ENCODE data around the gene PLCXD3.

Gene PLCXD3

DNA sequence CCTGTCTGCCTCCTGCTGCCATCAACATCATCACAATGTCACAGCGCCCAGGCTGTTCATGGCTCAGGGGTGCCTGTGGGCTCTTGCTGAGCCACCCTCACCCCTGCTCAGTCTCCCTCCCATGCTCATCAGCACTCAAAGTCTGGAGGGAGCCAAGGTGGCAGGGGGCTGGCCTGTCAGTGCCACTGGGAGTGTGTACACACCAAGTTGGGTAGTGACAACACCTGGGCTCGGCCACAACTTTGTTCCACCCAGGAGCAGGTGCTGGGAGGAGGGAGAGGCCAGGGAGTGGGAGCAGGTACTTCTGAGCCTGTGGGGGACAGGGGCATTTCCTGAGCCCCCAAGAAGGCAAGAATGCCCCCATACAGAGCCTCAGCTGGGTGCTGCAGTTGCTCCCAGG, 219.6 kb downstream of the PLCXD3 start:
- no peaks in the 10 kb centered on the region for H3K9me3 ChIP-seq (ENCODE audit: control insufficient read depth in 2 of 2, low read length in 2 of 2)
- no peak overlapping the region for H3K27ac ChIP-seq (ENCODE audit: low read length)
- H3K36me3 ChIP-seq (ENCODE audit: control insufficient read depth in 2 of 2, insufficient read depth in 2 of 2, low read length in 2 of 2): no peaks in the 10 kb centered on the region
- no peak overlapping the region for H3K4me3 ChIP-seq (ENCODE audit: low read length in 2 of 2)
- H3K27me3 ChIP-seq (ENCODE audit: control insufficient read depth in 1 of 2, insufficient read depth in 2 of 2, low read length in 2 of 2): no peaks in the 10 kb centered on the region
- H3K4me1 ChIP-seq (ENCODE audit: control insufficient read depth, insufficient read depth, low read length): no peaks in the 10 kb centered on the region
- no peak overlapping the region for H3K9ac ChIP-seq (ENCODE audit: low read length in 2 of 2)

- H3K27ac ChIP-seq (ENCODE audit: low read length): no peak overlapping the region
- H3K4me3 ChIP-seq (ENCODE audit: low read length in 2 of 2): no peak overlapping the region
- no peak overlapping the region for H3K9ac ChIP-seq (ENCODE audit: low read length in 2 of 2)
- no peaks in the 10 kb centered on the region for H3K9me3 ChIP-seq (ENCODE audit: control insufficient read depth in 2 of 2, low read length in 2 of 2)
- H3K36me3 ChIP-seq (ENCODE audit: control insufficient read depth in 2 of 2, insufficient read depth in 2 of 2, low read length in 2 of 2): no peaks in the 10 kb centered on the region
- H3K27me3 ChIP-seq (ENCODE audit: control insufficient read depth in 1 of 2, insufficient read depth in 2 of 2, low read length in 2 of 2): no peaks in the 10 kb centered on the region
- no peaks in the 10 kb centered on the region for H3K4me1 ChIP-seq (ENCODE audit: control insufficient read depth, insufficient read depth, low read length)
Observed at GRCh38 chr5:41289970-41290464, 220.4 kb downstream of the PLCXD3 start.

DNA sequence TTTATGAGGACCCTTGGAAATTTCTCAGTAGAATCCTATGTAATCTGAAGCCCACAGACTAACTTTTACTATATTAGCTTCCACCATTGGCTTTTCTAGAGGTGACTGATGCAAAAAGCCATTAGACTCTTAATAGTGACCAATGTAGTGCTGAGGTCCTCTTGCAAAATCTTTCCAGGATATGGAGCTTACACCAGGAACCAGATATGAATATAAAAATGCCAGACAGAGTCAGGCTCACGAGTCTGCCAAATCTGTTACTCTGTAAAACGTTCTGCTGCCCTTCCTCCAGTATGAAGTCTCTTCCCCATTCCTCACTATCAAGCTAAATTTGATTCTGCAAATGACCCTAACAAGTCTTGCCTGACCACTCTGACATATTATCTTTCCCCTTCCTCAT, 223.7 kb downstream of the PLCXD3 start:
- H3K36me3 ChIP-seq (ENCODE audit: control insufficient read depth in 2 of 2, insufficient read depth in 2 of 2, low read length in 2 of 2): no peaks in the 10 kb centered on the region
- no peak overlapping the region for H3K27ac ChIP-seq (ENCODE audit: low read length)

DNA sequence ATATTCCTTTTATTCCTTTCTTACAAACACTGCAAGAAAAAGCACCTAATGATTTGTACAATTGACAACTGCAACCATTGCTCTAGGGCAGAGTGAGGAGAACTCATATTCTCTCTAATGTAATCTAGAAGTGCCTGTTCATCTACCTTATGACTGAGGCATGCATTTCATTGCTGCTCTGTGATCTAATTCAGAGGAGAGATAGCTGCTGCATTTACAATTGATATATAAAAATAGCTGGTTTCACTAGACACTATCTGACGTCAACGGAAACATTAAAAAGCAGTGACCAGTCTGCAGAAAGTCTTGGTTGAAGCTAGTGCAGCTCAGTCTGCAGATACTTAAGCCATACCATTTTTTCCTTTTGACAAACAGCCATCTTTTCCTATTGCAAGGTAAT, 224.2 kb downstream of the PLCXD3 start:
- H3K27me3 ChIP-seq (ENCODE audit: control insufficient read depth in 1 of 2, insufficient read depth in 2 of 2, low read length in 2 of 2): no peaks in the 10 kb centered on the region
- H3K27ac ChIP-seq (ENCODE audit: low read length): no peak overlapping the region
- no peak overlapping the region for H3K4me3 ChIP-seq (ENCODE audit: low read length in 2 of 2)
- H3K9me3 ChIP-seq (ENCODE audit: control insufficient read depth in 2 of 2, low read length in 2 of 2): no peaks in the 10 kb centered on the region
- H3K9ac ChIP-seq (ENCODE audit: low read length in 2 of 2): no peak overlapping the region
- no peaks in the 10 kb centered on the region for H3K4me1 ChIP-seq (ENCODE audit: control insufficient read depth, insufficient read depth, low read length)
- H3K36me3 ChIP-seq (ENCODE audit: control insufficient read depth in 2 of 2, insufficient read depth in 2 of 2, low read length in 2 of 2): no peaks in the 10 kb centered on the region

More for the DNA sequence above, 223.7 kb downstream of the PLCXD3 start:
- Histone ChIP-seq H3K4me3 (ENCODE audit: low read length in 2 of 2) (no peak overlapping the region), H3K9ac (ENCODE audit: low read length in 2 of 2) (no peak overlapping the region), H3K9me3 (ENCODE audit: control insufficient read depth in 2 of 2, low read length in 2 of 2) (no peaks in the 10 kb centered on the region), H3K27me3 (ENCODE audit: control insufficient read depth in 1 of 2, insufficient read depth in 2 of 2, low read length in 2 of 2) (no peaks in the 10 kb centered on the region), H3K4me1 (ENCODE audit: control insufficient read depth, insufficient read depth, low read length) (no peaks in the 10 kb centered on the region)

- Histone ChIP-seq H3K4me1 (ENCODE audit: control insufficient read depth, insufficient read depth, low read length) (no peaks in the 10 kb centered on the region), H3K36me3 (ENCODE audit: control insufficient read depth in 2 of 2, insufficient read depth in 2 of 2, low read length in 2 of 2) (no peaks in the 10 kb centered on the region), H3K27ac (ENCODE audit: low read length) (no peak overlapping the region), H3K27me3 (ENCODE audit: control insufficient read depth in 1 of 2, insufficient read depth in 2 of 2, low read length in 2 of 2) (no peaks in the 10 kb centered on the region), H3K9me3 (ENCODE audit: control insufficient read depth in 2 of 2, low read length in 2 of 2) (no peaks in the 10 kb centered on the region), H3K4me3 (ENCODE audit: low read length in 2 of 2) (no peak overlapping the region), H3K9ac (ENCODE audit: low read length in 2 of 2) (no peak overlapping the region)
Observed at GRCh38 chr5:41284938-41285337, 225.5 kb downstream of the PLCXD3 start.

DNA sequence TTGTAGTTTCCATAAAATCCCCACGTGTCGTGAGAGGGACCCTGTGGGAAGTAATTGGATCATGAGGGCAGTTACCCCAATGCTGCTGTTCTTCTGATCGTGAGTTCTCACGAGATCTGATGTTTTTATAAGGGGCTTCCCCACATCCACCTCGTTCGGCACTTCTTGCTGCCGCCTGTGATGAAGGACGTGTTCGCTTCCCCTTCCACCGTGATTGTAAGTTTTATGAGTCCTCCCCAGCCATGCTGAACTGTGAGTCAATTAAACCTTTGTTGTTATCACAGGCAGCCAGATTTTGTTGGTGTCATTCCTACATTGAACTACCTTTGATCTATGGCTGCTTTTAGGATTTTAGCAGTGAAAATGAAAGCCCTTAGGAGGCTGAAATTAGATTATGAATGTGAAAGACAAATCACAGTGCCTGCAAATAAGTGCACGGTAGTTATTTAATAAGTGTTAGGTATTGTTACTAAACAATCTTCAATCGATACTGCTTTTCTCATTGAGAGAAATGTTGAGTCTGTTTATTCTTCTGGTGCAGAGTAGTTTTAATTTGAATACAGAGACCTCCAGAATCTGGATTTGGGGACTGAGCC, 229.1 kb downstream of the PLCXD3 start:
- Histone ChIP-seq H3K27me3 (ENCODE audit: control insufficient read depth in 1 of 2, insufficient read depth in 2 of 2, low read length in 2 of 2) (no peaks in the 10 kb centered on the region), H3K9me3 (ENCODE audit: control insufficient read depth in 2 of 2, low read length in 2 of 2) (no peaks in the 10 kb centered on the region), H3K27ac (ENCODE audit: low read length) (no peak overlapping the region), H3K4me3 (ENCODE audit: low read length in 2 of 2) (no peak overlapping the region), H3K9ac (ENCODE audit: low read length in 2 of 2) (no peak overlapping the region), H3K4me1 (ENCODE audit: control insufficient read depth, insufficient read depth, low read length) (no peaks in the 10 kb centered on the region), H3K36me3 (ENCODE audit: control insufficient read depth in 2 of 2, insufficient read depth in 2 of 2, low read length in 2 of 2) (no peaks in the 10 kb centered on the region)

DNA sequence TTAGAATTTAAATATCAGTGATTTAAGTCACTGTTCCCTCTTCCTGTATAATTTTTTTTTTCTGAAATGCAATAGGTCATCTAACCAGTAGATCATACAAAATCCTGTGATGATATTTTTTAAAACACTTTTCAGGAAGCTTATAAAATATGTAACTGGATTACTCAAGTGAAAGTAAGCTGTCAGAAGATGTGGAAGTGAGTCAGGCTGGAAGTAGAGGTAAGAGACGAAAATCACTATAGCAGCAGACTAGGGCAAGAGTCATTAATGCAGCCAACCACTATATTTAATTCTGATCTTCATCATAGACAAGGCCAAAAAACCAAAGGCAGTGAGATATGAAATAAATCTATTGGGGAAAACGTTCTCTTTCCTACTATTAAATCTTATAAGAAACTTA, 231.4 kb downstream of the PLCXD3 start:
- Histone ChIP-seq H3K27me3 (ENCODE audit: control insufficient read depth in 1 of 2, insufficient read depth in 2 of 2, low read length in 2 of 2) (no peaks in the 10 kb centered on the region), H3K9me3 (ENCODE audit: control insufficient read depth in 2 of 2, low read length in 2 of 2) (no peaks in the 10 kb centered on the region), H3K9ac (ENCODE audit: low read length in 2 of 2) (no peak overlapping the region), H3K4me1 (ENCODE audit: control insufficient read depth, insufficient read depth, low read length) (no peaks in the 10 kb centered on the region), H3K27ac (ENCODE audit: low read length) (no peak overlapping the region), H3K4me3 (ENCODE audit: low read length in 2 of 2) (no peak overlapping the region), H3K36me3 (ENCODE audit: control insufficient read depth in 2 of 2, insufficient read depth in 2 of 2, low read length in 2 of 2) (no peaks in the 10 kb centered on the region)

DNA sequence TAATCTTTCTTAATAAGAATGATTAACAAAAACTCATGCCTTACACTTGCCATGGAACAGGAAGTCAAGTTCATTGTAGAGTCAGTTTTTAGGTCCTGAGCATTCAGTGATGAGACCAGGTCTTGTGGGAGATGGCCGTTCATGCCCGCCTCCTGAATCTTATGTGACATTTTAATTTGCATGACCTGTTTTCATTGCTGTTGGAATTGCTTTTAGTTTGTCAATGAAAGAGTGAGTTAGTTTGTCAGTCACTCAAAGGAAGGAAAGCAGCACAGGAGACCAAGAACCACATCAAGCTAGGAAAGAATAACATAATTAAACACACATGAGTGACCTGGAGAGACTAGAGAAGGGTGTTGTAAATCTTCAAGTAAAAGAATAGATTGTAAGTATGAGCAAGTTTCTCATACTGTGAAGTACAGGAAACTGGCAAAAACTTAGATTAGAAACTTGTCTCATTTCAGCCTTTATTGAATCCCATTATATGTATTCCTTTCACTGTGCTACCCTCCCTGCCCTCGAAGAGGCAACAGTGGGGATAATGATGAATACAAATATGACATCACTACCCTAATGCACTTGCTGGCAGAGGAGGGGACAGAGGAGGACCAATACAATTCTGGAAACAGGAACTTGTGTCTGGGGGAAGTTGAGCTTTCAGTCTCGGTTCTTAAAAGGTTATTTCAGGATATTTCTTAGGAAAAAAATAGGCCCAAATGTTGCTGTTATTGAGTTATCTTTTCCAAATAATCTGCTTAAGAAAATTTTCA, 232.7 kb downstream of the PLCXD3 start:
- H3K9me3 ChIP-seq (ENCODE audit: control insufficient read depth in 2 of 2, low read length in 2 of 2): no peaks in the 10 kb centered on the region
- H3K36me3 ChIP-seq (ENCODE audit: control insufficient read depth in 2 of 2, insufficient read depth in 2 of 2, low read length in 2 of 2): no peaks in the 10 kb centered on the region
- H3K4me3 ChIP-seq (ENCODE audit: low read length in 2 of 2): no peak overlapping the region
- no peak overlapping the region for H3K9ac ChIP-seq (ENCODE audit: low read length in 2 of 2)
- no peak overlapping the region for H3K27ac ChIP-seq (ENCODE audit: low read length)
- no peaks in the 10 kb centered on the region for H3K4me1 ChIP-seq (ENCODE audit: control insufficient read depth, insufficient read depth, low read length)
- H3K27me3 ChIP-seq (ENCODE audit: control insufficient read depth in 1 of 2, insufficient read depth in 2 of 2, low read length in 2 of 2): no peaks in the 10 kb centered on the region

DNA sequence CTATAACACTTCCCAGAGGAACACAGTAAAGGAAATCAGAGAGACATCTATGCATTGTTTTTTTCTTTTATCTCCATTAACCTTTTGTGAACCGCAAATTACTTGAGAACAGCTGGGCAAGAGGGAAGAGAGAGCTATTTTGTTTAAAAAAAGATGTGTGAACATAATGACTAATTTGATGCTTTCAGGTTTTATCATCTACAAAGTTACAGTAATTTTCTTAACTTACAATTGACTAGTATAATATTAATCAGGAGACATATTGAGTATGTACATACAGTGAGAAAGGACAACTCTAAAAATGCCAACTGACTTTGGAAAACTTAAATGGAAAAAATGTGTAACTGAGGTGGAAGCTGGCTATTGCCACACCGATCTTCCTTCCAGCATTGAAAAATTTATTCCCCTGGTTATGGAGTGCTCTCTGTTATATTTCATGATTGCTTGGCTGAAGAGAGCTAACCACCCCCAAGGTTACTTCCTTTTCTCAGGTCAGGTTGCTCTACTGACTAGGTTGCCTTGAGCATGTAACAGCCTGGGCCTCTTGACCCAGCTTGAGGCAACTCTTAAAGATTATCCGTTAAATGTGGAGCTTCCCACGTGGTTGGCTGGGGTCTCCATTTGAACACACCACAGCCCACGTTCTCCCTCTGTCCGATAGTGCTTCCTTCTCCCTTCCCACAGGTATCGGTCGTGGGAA, 234.4 kb downstream of the PLCXD3 start:
- Histone ChIP-seq H3K27ac (ENCODE audit: low read length) (no peak overlapping the region), H3K4me1 (ENCODE audit: control insufficient read depth, insufficient read depth, low read length) (no peaks in the 10 kb centered on the region), H3K9me3 (ENCODE audit: control insufficient read depth in 2 of 2, low read length in 2 of 2) (no peaks in the 10 kb centered on the region), H3K36me3 (ENCODE audit: control insufficient read depth in 2 of 2, insufficient read depth in 2 of 2, low read length in 2 of 2) (no peaks in the 10 kb centered on the region), H3K9ac (ENCODE audit: low read length in 2 of 2) (no peak overlapping the region), H3K4me3 (ENCODE audit: low read length in 2 of 2) (no peak overlapping the region), H3K27me3 (ENCODE audit: control insufficient read depth in 1 of 2, insufficient read depth in 2 of 2, low read length in 2 of 2) (no peaks in the 10 kb centered on the region)

DNA sequence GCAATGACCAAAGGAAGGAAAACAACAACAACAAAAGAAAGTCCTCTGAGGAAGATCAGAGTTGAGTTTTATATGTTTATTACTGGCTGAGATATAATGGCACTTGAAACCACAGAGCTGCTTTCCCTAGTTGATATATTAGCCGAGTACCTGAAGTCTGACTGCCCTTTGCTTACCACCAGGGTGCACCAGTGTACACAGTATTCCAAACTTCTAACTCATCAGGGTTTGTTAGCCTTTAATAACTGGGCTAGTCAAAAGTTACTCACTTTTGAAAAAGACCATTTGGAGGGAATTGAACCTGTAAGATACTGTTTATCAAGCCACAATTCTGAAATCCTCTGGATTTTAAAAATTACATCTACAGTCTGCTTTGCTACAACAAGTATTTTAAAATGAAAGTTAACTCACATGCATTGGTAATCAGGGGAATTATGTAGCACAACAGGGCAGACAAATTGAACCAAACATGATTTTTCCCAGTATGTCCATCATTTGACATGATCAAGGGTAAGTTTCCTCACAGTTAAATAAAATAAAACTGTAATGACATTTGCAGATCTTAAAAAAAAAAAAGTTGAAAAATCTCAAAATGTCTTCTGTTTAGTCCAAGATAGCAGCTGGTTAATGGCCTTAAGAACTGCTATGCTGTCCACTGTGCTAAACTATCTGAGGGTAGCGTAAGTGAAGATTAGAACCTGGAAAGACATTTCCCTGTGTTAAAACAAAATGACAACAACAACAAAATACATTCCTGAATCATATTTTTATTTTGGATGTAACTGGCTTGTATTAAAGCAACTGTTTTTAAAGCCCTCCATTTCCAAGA, 239.8 kb downstream of the PLCXD3 start:
- no peaks in the 10 kb centered on the region for H3K27me3 ChIP-seq (ENCODE audit: control insufficient read depth in 1 of 2, insufficient read depth in 2 of 2, low read length in 2 of 2)
- no peak overlapping the region for H3K9ac ChIP-seq (ENCODE audit: low read length in 2 of 2)
- H3K4me3 ChIP-seq (ENCODE audit: low read length in 2 of 2): peak overlapping the region in 1 of 2 donors; percentile 23
- no peaks in the 10 kb centered on the region for H3K9me3 ChIP-seq (ENCODE audit: control insufficient read depth in 2 of 2, low read length in 2 of 2)
- H3K36me3 ChIP-seq (ENCODE audit: control insufficient read depth in 2 of 2, insufficient read depth in 2 of 2, low read length in 2 of 2): no peaks in the 10 kb centered on the region
- no peak overlapping the region for H3K27ac ChIP-seq (ENCODE audit: low read length)
- no peaks in the 10 kb centered on the region for H3K4me1 ChIP-seq (ENCODE audit: control insufficient read depth, insufficient read depth, low read length)
